HL-60 (cell line): ENCODE results near the gene TRAM2.

Experiments
- REST ChIP-seq: IDR thresholded peaks from 2 replicates; pipeline ENCODE4 v1.6.1; 2012; ENCODE audit warnings: low read depth; ENCODE audit not compliant: insufficient replicate concordance
- TF ChIP-seq, protein P1 (sequence below): IDR thresholded peaks from one replicate; pipeline ENCODE4 v1.5.1; 2011; ENCODE audit warnings: low read length, control low read depth, inconsistent platforms; ENCODE audit not compliant: insufficient read depth

DNA sequence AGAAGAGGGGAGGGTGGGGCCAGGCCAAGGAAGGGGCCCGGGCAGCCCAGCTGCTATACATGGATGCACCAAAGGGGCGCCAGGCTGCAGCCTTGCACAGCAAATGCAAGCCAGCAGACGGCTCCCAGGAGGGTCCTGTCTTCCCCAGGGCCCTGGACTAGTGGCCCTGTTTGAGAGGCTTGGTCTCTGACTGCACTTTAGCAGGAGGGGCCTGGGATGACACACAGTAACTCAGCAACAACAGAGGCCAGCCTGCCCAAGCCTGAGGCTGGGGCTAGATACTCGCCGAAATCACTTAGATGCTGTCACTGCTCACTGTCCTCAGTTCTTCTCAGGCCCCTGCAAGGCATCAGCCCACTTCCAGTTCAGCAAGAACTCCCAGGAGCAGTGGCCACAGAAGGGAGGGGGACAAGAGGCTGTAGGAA lies 73.5 kb downstream of the TRAM2 start:
- TF ChIP-seq, protein P1, sequence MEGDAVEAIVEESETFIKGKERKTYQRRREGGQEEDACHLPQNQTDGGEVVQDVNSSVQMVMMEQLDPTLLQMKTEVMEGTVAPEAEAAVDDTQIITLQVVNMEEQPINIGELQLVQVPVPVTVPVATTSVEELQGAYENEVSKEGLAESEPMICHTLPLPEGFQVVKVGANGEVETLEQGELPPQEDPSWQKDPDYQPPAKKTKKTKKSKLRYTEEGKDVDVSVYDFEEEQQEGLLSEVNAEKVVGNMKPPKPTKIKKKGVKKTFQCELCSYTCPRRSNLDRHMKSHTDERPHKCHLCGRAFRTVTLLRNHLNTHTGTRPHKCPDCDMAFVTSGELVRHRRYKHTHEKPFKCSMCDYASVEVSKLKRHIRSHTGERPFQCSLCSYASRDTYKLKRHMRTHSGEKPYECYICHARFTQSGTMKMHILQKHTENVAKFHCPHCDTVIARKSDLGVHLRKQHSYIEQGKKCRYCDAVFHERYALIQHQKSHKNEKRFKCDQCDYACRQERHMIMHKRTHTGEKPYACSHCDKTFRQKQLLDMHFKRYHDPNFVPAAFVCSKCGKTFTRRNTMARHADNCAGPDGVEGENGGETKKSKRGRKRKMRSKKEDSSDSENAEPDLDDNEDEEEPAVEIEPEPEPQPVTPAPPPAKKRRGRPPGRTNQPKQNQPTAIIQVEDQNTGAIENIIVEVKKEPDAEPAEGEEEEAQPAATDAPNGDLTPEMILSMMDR = no peak
- TF ChIP-seq REST = no peak
